Rectal smooth muscle tissue (tissue), 1 donor: ENCODE measurements around the gene IVNS1ABP.
A peak's percentile ranks its signal among the peaks of the same experiment; 100 is the strongest.
"Not testable (repeated sequence)": the region's sequence is repeated elsewhere in the genome, so short reads cannot be mapped to it uniquely, and the experiment has no call there.

Experiments used
- H3K27ac ChIP-seq: one replicate; pipeline ENCODE4 v1.7.0; 2013; ENCODE audit warnings: low read depth, low read length, inconsistent platforms
- H3K27me3 ChIP-seq: one replicate; pipeline ENCODE4 v1.7.0; 2013; ENCODE audit warnings: low read length; ENCODE audit not compliant: control insufficient read depth, insufficient read depth
- H3K36me3 ChIP-seq: one replicate; pipeline ENCODE4 v1.7.0; 2013; ENCODE audit warnings: low read length; ENCODE audit not compliant: control insufficient read depth, insufficient read depth
- H3K4me1 ChIP-seq: one replicate; pipeline ENCODE4 v1.7.0; 2013; ENCODE audit warnings: low read length; ENCODE audit not compliant: control insufficient read depth, insufficient read depth
- H3K4me3 ChIP-seq: one replicate; pipeline ENCODE4 v1.7.0; 2013; ENCODE audit warnings: low read length
- H3K9ac ChIP-seq: one replicate; pipeline ENCODE4 v1.7.0; 2013; ENCODE audit warnings: low read length

The IVNS1ABP gene

GRCh38 chr1:185321653-185322221, 4.7 kb upstream of the IVNS1ABP start:
- not testable (repeated sequence) for H3K9ac ChIP-seq, H3K27ac ChIP-seq, H3K4me1 ChIP-seq

GRCh38 chr1:185321104-185321503, 4.1 kb upstream of the IVNS1ABP start:
- H3K27ac ChIP-seq, H3K4me3 ChIP-seq, H3K36me3 ChIP-seq, H3K9ac ChIP-seq, H3K4me1 ChIP-seq, H3K27me3 ChIP-seq: not testable (repeated sequence)

More at GRCh38 chr1:185321653-185322221, 4.7 kb upstream of the IVNS1ABP start:
- not testable (repeated sequence) for H3K27me3 ChIP-seq, H3K4me3 ChIP-seq, H3K36me3 ChIP-seq

- Histone ChIP-seq H3K9ac (no peak overlapping the region), H3K27me3 (no peaks in the 10 kb centered on the region), H3K36me3 (no peaks in the 10 kb centered on the region), H3K27ac (no peak overlapping the region), H3K4me1 (peaks cover 11% of the 10 kb centered on the region), H3K4me3 (no peak overlapping the region)
Measured at GRCh38 chr1:185319139-185319475, 2.1 kb upstream of the IVNS1ABP start.

DNA sequence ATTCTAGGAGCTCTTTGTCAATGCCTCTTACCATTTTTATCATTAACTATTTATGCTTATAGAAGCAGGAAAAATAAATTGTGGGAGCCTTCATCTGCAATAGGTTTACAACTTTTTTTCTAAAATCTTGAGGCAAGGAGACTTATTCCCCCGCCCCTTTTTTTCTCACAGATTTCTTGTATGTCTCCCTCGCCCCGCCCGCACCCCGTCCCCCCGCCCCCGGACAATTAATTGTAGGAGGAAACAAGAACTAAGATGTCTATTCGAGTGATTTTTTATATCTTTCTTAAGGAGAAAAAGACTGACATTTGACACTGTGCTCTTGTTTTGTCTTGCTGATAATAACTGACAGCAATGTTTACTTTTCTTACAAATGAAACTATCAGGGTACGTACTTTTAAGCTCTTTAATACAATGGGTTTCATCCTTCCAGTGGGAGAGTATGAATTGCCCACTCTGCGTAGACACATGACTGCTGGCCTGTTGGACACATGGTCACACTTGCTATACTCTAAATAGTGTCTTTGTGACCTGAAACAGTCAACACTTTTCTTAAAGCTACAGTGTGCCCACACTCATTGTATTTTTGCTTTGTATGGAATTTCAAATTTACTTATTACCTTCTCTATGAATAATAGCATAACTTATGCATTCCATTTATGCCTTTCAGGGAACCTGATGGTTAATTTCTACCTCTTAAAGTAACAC, 1.5 kb upstream of the IVNS1ABP start:
- Histone ChIP-seq H3K27me3 (no peaks in the 10 kb centered on the region), H3K27ac (no peak overlapping the region), H3K9ac (no peak overlapping the region), H3K36me3 (no peaks in the 10 kb centered on the region), H3K4me3 (no peak overlapping the region), H3K4me1 (peaks cover 11% of the 10 kb centered on the region)

GRCh38 chr1:185317886-185318310, 855 bp upstream of the IVNS1ABP start:
- peak overlapping the region; percentile 66 for H3K9ac ChIP-seq
- H3K27me3 ChIP-seq: no peaks in the 10 kb centered on the region
- peak overlapping the region; percentile 86 for H3K27ac ChIP-seq
- peak overlapping the region; percentile 97 for H3K4me3 ChIP-seq
- H3K36me3 ChIP-seq: no peaks in the 10 kb centered on the region
- peaks cover 11% of the 10 kb centered on the region for H3K4me1 ChIP-seq

GRCh38 chr1:185316163-185317033, 645 bp downstream of the IVNS1ABP start:
- H3K4me1 ChIP-seq: peaks cover 11% of the 10 kb centered on the region
- H3K36me3 ChIP-seq: no peaks in the 10 kb centered on the region
- peak overlapping the region; percentile 98 for H3K9ac ChIP-seq
- no peaks in the 10 kb centered on the region for H3K27me3 ChIP-seq
- peak overlapping the region; percentile 97 for H3K4me3 ChIP-seq
- H3K27ac ChIP-seq: peak overlapping the region; percentile 86

- Histone ChIP-seq H3K9ac (peak overlapping the region; percentile 1), H3K4me1 (peaks cover 11% of the 10 kb centered on the region), H3K27ac (peak overlapping the region; percentile 2)
Measured at GRCh38 chr1:185315445-185316071, 1.5 kb downstream of the IVNS1ABP start.

GRCh38 chr1:185314411-185314810, 2.6 kb downstream of the IVNS1ABP start:
- no peaks in the 10 kb centered on the region for H3K27me3 ChIP-seq
- no peaks in the 10 kb centered on the region for H3K36me3 ChIP-seq
- H3K4me1 ChIP-seq: peaks cover 11% of the 10 kb centered on the region
- no peak overlapping the region for H3K9ac ChIP-seq
- no peak overlapping the region for H3K27ac ChIP-seq
- H3K4me3 ChIP-seq: peak overlapping the region; percentile 35

More at GRCh38 chr1:185315445-185316071, 1.5 kb downstream of the IVNS1ABP start:
- H3K36me3 ChIP-seq: no peaks in the 10 kb centered on the region
- H3K27me3 ChIP-seq: no peaks in the 10 kb centered on the region
- H3K4me3 ChIP-seq: peak overlapping the region; percentile 97

GRCh38 chr1:185312361-185313138, 4.5 kb downstream of the IVNS1ABP start:
- Histone ChIP-seq H3K4me1 (peaks cover 11% of the 10 kb centered on the region), H3K27ac (no peak overlapping the region), H3K9ac (no peak overlapping the region), H3K36me3 (peaks cover 5% of the 10 kb centered on the region), H3K27me3 (no peaks in the 10 kb centered on the region), H3K4me3 (no peak overlapping the region)

GRCh38 chr1:185311589-185312225, 5.3 kb downstream of the IVNS1ABP start:
- Histone ChIP-seq H3K36me3 (peaks cover 10% of the 10 kb centered on the region), H3K27me3 (no peaks in the 10 kb centered on the region), H3K4me1 (peaks cover 11% of the 10 kb centered on the region), H3K9ac (no peak overlapping the region), H3K4me3 (no peak overlapping the region), H3K27ac (no peak overlapping the region)

- Histone ChIP-seq H3K36me3 (peaks cover 13% of the 10 kb centered on the region), H3K4me1 (peaks cover 3% of the 10 kb centered on the region), H3K27me3 (no peaks in the 10 kb centered on the region)
Measured at GRCh38 chr1:185309566-185309965, 7.5 kb downstream of the IVNS1ABP start.

More at GRCh38 chr1:185309566-185309965, 7.5 kb downstream of the IVNS1ABP start:
- Histone ChIP-seq H3K4me3 (no peak overlapping the region), H3K9ac (no peak overlapping the region), H3K27ac (no peak overlapping the region)
